Smooth muscle cell of the brain vasculature (primary cell): ENCODE measurements around the gene LEMD3.

ENCODE experiments used
- DNase-seq: peaks from one replicate; pipeline ENCODE4 v3.0.0-alpha.2; 2012; ENCODE audit warnings: low read depth, low spot score

Gene LEMD3

DNA sequence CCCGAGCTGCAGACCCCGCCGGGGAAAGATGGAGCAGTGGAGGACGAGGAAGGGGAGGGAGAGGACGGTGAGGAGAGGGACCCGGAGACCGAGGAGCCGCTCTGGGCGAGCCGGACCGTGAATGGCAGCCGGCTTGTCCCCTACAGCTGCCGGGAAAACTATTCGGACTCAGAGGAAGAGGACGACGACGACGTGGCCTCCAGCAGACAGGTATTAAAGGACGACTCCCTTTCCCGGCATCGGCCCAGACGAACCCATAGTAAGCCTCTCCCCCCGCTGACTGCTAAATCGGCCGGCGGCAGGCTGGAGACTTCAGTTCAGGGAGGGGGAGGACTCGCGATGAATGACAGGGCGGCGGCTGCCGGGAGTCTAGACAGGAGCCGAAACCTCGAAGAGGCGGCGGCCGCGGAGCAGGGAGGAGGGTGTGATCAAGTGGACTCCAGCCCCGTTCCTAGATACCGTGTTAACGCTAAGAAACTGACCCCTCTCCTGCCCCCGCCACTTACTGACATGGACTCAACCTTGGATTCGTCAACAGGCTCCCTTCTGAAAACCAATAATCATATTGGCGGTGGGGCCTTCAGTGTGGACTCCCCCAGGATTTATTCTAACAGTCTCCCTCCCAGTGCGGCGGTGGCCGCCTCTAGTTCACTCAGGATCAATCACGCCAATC is 962 bp downstream of the LEMD3 start:
- no peak for DNase-seq

- no peak for DNase-seq
Observed at GRCh38 chr12:65171073-65171472, 1.7 kb downstream of the LEMD3 start.

GRCh38 chr12:65171870-65172269 is 2.5 kb downstream of the LEMD3 start:
- no peak for DNase-seq

DNA sequence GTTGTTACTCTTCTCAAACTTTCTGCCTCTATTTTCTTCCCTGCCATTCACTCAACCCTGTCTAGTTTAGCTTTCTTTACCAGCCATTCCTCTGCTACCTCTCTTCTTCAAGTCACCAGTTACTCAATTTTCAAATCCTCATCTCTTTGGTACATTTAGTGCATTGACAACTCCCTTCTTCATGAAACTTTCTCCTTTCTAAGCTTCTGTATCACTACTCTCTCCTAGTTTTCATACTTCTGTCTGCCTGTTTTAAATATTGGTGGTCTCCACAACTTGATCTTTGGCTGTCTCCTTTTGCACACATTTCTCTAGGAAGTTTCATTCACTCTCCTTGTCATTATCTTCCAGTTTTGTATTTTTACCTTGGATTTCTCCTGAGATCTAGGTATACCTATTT is 6.0 kb downstream of the LEMD3 start:
- DNase-seq = no peak

GRCh38 chr12:65182012-65182739 is 12.8 kb downstream of the LEMD3 start:
- no peak for DNase-seq

- DNase-seq = no peak
Observed at GRCh38 chr12:65184176-65184857, 14.9 kb downstream of the LEMD3 start.

DNA sequence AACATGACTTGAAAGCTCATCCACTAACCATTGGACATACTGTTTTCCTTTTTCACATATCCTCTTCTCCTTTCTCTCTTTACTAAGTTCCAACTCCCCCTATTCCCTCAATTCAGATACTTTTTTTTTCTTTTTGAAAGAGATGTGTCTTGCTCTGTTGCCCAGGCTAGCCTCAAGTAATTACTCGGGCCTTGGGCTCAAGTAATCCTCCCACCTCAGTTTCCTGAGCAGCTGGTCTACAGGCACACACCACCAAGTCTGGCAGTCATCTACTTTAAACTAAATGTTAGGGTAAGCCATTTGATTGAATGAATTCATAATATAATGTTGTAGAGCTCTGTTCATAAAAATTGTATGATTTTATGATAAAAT is 15.5 kb downstream of the LEMD3 start:
- DNase-seq = no peak

GRCh38 chr12:65187665-65188064 is 18.3 kb downstream of the LEMD3 start:
- no peak for DNase-seq

DNA sequence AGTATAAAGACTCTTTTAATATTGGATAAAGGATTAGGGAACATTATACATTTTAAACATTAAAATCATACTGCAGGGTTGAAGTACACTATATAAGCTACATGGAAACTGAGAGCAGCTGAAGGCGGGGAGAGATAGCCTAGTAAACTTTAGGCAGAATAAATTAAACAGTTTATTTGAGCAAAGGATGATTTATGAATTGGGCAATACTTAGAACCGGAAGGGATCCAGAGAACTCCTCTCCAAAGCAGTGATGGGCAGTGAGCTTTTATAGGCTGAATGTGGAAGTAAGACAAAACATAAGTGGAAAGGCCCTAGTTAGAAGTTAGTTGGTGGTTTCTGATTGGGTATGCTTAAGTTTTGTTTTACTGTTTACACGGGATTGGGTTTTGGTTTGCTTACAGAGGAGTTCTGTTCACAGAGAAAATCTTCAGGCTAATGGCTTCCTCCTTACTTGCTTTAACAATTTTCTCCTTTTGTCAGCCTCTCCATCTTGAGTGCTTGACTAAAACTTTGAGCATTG is 18.9 kb downstream of the LEMD3 start:
- DNase-seq = no peak

DNA sequence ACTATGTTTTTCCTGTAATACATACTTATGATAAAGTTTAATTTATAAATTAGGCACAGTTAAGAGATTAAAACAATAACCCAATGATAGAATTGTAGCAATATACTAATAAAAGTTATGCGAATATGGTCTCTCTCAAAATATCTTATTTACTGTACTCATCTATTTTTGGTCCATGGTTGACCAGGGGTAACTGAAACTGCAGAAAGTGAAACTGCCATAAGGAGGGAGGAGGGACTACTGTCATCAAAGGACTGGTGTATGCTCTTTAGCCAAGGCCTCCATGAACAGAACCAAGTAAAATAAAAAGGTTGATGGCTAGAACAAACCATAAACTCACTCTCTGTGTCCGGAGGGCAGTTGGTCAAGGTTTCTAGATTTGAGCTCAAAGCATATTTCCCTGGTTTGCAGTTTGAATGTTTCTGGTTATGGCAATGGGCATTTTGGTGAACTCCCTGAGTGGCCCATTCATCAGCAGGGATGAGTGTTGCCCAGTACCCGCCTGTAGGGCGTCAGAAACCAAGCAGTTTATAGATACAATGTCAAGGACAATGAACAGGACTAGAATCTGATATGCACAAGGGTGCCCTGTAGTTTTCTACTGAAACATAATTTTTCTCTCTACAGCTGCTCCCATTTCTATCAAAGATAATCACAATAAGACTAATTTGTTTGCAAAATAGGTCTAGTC is 19.8 kb downstream of the LEMD3 start:
- no peak for DNase-seq

DNA sequence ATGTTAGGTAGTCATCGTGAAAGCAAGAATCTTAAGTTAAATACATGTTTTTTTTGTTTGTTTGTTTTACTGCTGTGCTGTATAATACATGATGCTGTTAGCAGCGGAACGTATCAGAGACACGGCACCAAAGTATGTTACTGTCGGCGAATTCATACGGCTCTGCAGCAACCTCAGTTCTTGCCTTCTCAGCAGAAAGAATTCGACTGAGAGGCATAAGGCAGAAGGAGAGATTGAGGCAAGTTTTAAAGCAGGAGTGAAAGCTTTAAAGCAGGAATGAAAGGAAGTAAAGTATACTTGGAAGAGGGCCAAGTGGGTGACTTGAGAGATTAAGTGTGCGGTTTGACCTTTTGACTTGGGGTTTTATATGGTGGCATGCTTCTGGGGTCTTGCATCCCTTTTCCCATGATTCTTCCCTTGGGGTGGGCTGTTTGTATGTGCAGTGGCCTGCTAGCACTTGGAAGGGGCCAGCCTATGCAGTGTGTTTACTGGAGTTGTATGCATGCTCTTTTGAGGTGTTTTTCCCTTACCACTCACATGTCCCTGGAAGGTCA is 23.7 kb downstream of the LEMD3 start:
- no peak for DNase-seq

DNA sequence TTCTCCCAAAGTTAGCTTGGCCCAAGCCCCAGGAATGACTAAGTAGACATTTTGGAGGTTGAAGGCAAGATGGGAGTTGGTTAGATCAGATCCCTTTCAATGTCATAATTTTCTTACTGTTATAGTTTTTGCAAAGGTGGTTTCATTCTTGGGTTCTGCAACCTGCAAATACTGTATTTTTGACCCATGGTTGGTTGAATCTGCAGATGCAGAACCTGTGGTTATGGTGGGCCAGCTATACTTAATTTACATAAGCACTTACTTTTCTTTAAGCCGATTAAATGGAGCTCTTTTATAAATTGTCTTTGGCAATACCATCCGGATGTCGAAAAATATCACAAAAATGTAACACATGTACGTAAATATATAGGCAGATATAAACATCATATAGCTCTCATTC is 25.6 kb downstream of the LEMD3 start:
- no peak for DNase-seq

DNA sequence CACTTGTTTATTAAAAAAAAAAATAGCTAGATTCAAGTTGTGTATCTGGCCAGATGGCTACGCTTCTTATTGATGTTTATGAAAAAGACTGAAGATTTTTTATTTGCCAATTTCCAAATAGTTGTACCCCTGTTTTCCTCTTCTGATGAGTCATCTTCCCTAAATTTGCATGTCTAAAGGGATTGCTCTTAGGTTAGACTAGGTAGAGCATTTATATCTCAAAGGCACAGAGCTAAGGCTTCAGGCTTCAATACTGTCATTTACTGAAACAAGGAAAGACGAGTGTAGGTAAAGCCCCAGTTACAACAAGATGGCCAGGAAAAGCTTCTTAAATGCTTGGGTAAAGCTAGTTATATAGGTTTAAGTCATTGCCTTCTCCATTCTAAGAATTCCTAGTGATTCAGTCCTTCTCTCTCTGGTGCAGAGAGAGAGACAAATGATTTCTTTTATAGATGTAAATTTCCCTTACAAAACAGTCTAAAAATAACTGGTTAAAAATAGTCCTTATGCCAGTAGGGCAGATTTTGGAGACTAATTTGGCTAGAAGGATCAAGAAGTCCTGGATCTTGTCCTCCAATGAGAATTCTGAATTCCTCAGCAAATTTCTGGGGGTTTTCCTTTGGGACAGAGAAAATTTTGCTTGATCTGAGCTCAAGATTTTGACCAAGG is 26.1 kb downstream of the LEMD3 start:
- no peak for DNase-seq

- no peak for DNase-seq
Observed at GRCh38 chr12:65196762-65197567, 27.6 kb downstream of the LEMD3 start.

DNA sequence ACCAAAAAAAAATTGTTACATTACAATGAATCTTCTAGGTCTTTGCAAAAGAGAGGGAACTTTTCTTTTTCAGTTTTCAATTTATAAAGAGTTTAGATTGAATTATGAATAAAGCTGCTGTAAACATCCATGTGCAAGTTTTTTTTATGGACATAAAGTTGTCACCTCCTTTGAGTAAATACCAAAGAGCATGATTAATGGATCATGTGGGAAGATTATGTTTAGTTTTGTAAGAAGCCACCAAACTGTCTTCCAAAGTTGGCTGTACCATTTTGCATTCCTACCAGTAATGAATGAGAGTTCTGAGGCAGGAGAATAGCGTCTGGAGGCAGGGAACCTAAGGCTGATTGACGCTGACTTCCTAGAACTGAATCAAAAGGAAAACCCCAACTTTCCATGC is 30.2 kb downstream of the LEMD3 start:
- DNase-seq = no peak

DNA sequence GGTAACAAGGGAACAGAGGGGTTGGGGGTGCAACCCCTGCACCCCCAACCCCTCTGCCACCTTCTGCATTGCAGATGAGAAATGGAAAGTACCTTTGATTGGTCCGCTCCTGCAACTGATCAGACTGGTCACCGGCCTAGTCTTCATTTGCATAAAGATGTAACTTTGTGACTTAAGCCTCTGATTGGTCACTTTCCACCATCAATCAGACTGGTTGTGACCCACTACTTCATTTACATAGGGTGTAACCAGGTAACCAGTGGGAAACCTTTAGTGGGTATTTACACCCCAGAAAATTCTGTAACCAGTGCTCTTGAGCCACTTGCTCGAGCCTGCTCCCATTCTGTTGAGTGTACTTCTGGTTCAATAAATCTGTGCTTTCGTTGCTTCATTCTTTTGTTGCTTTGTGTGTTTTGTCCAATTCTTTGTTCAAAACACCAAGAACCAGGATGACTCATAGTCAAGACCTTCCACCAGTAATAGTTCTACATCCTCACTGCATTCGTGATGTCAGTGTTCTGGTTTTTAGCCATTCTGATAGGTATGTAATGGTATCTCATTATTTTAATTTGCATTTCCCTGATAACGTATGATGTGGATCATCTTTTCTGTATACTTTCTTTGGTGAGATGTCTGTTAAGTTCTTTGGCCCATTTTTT is 30.8 kb downstream of the LEMD3 start:
- no peak for DNase-seq

DNA sequence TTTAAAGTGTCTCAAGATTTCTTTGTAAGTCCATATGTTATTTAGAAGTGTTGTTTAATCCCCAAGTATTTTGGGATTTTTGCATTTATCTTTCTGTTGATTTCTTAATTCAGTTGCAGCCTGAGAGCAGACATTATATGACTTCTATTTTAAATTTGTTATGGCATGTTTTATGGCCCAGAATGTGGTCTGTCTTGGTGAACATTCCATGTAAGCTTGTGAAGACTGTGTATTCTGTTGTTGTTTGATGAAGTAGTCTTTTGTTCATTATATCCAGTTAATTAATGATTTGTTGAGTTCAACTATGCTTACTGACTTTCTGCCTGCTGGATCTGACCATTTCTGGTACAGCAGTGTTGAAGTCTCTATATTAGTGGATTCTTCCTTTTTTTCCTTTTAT is 34.0 kb downstream of the LEMD3 start:
- DNase-seq = no peak

DNA sequence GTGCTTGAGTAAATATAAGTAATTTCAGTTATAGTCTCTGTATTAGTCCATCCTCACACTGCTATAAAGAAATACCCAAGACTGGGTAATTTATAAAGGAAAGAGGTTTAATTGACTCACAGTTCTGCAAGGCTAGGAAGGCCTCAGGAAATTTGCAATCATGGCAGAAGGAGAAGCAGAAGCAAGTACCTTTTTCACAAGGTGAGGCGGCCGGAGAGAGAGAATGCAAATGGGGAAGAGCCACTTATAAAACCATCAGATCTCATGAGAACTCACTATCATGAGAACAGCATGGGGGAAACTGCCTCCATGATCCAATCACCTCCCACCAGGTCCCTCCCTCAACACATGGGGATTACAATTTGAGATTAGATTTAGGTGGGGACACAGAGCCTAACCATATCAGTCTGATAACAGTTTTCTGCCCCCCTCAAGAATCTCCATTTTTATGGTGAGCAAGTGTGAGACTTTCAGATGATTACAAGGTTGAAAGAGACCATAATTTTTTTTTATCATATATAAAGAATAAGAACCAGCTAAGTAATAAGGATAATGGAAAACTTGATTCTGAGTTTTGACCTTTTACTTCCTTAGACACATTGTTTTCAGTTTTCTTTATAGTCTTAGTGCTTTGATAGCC is 35.6 kb downstream of the LEMD3 start:
- DNase-seq = no peak

DNA sequence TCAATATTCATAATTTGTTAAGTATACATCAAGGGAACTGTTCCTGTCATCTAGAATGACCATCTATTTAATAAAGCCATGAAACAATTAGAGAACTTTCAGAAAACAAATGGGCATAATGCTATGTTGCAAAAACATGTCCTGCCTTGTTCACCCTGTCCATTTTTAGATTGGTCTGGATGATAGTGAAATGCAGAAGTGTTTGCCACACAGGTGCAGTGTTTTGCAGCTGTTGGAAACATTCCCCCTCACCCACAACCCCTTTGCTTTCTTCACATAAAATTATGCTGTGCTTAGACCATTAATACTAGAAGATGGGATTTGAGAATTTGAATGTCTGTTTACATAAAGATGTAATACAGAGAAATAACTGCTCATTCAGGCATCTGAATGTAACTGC is 36.5 kb downstream of the LEMD3 start:
- no peak for DNase-seq
